Immature natural killer cell (primary cell): ENCODE measurements around the gene C3orf80. TPM values are rescaled to one million over a fixed set of nuclear protein-coding genes. Genes with fewer than 3 reads are reported as not detected.
A peak's percentile ranks its signal among the peaks of the same experiment; 100 is the strongest.
"Not testable (repeated sequence)": the region's sequence is repeated elsewhere in the genome, so short reads cannot be mapped to it uniquely, and the experiment has no call there.

ENCODE experiments used
- DNase-seq, 3 donors: peaks; one replicate each; pipeline ENCODE4 v3.0.0; 2022; ENCODE audit warnings: mixed read lengths in 1 of 3
- H3K27ac Mint-ChIP-seq, 6 donors: one replicate each; pipeline ENCODE4 v1.8.0; 2020; ENCODE audit warnings: mixed read lengths in 6 of 6, mild to moderate bottlenecking in 5 of 6, inconsistent platforms in 4 of 6, moderate library complexity in 3 of 6
- H3K27me3 Mint-ChIP-seq, 3 donors: one replicate each; pipeline ENCODE4 v1.8.0; 2020 to 2021; ENCODE audit warnings: low read depth in 3 of 3, mild to moderate bottlenecking in 3 of 3, mixed read lengths in 3 of 3, moderate library complexity in 3 of 3, inconsistent platforms in 1 of 3
- H3K36me3 Mint-ChIP-seq, 3 donors: one replicate each; pipeline ENCODE4 v1.8.0; 2020; ENCODE audit warnings: mixed read lengths in 3 of 3, inconsistent platforms in 2 of 3, mild to moderate bottlenecking in 2 of 3
- H3K4me1 Mint-ChIP-seq, 2 donors: one replicate each; pipeline ENCODE4 v1.8.0; 2020; ENCODE audit warnings: inconsistent platforms in 2 of 2, mild to moderate bottlenecking in 2 of 2, mixed read lengths in 2 of 2, moderate library complexity in 1 of 2
- H3K4me3 Mint-ChIP-seq, 5 donors: one replicate each; pipeline ENCODE4 v1.8.0; 2020; ENCODE audit warnings: mild to moderate bottlenecking in 5 of 5, mixed read lengths in 5 of 5, inconsistent platforms in 3 of 5, moderate library complexity in 3 of 5
- H3K9me3 Mint-ChIP-seq, 6 donors: one replicate each; pipeline ENCODE4 v1.8.0; 2020; ENCODE audit warnings: mild to moderate bottlenecking in 6 of 6, mixed read lengths in 6 of 6, inconsistent platforms in 4 of 6, moderate library complexity in 3 of 6
- polyA plus RNA-seq, 3 donors: library from polyadenylated mRNA; unstranded; fragments of 300-500 nt; fragmentation: Illumina TruSeq; gene quantifications; one replicate each; pipeline ENCODE4 v1.2.3, GENCODE V29; 2021

C3orf80 gene
- polyA plus RNA-seq: not detected

GRCh38 chr3:160225176-160226025 lies at the start of gene C3orf80:
Gene C3orf80, plus strand, starts transcription at chr3:160225422. Its CDS starts 214 bp downstream, at chr3:160225636.
- peak within 1 kb of the TSS; percentile 71 to 86 (median 79) for H3K4me3 Mint-ChIP-seq
- no peaks in the 10 kb centered on the region for H3K36me3 Mint-ChIP-seq
- peaks cover 13 to 16% of the 10 kb centered on the region in 2 donors for H3K4me1 Mint-ChIP-seq
- peak; percentile 25 to 42 (median 30) for DNase-seq
- no peak within 1 kb of the TSS for H3K27ac Mint-ChIP-seq
- no peaks in the 10 kb centered on the region for H3K9me3 Mint-ChIP-seq
- peaks cover 19 to 33% (median 31%) of the 10 kb centered on the region in 3 donors for H3K27me3 Mint-ChIP-seq

- Mint-ChIP-seq H3K4me1 (peaks cover 0 to 2% of the 10 kb centered on the region in 2 donors), H3K27me3 (peaks cover 0 to 2% (median 0%) of the 10 kb centered on the region in 3 donors), H3K36me3 (no peaks in the 10 kb centered on the region), H3K4me3 (no peak overlapping the region), H3K27ac (no peak overlapping the region), H3K9me3 (no peaks in the 10 kb centered on the region)
- DNase-seq: no peak
Measured at GRCh38 chr3:160176923-160177322, 48.3 kb upstream of the C3orf80 start.

- H3K27me3 Mint-ChIP-seq, H3K27ac Mint-ChIP-seq, H3K36me3 Mint-ChIP-seq, H3K9me3 Mint-ChIP-seq, H3K4me3 Mint-ChIP-seq, DNase-seq, H3K4me1 Mint-ChIP-seq: not testable (repeated sequence)
Measured at GRCh38 chr3:160178661-160179060, 46.6 kb upstream of the C3orf80 start.

GRCh38 chr3:160179403-160179802 lies 45.8 kb upstream of the C3orf80 start:
- not testable (repeated sequence) for H3K4me3 Mint-ChIP-seq, H3K9me3 Mint-ChIP-seq, H3K36me3 Mint-ChIP-seq, H3K27me3 Mint-ChIP-seq, H3K27ac Mint-ChIP-seq, DNase-seq, H3K4me1 Mint-ChIP-seq

- DNase-seq: no peak
- Mint-ChIP-seq H3K36me3 (no peaks in the 10 kb centered on the region), H3K4me1 (no peaks in the 10 kb centered on the region), H3K27ac (no peak overlapping the region), H3K4me3 (no peak overlapping the region), H3K9me3 (no peaks in the 10 kb centered on the region), H3K27me3 (peaks cover 0 to 3% (median 2%) of the 10 kb centered on the region in 3 donors)
Measured at GRCh38 chr3:160179906-160180305, 45.3 kb upstream of the C3orf80 start.

- H3K36me3 Mint-ChIP-seq: no peaks in the 10 kb centered on the region
- H3K4me1 Mint-ChIP-seq: no peaks in the 10 kb centered on the region
- no peak overlapping the region for H3K27ac Mint-ChIP-seq
- H3K27me3 Mint-ChIP-seq: peaks cover 0 to 3% (median 2%) of the 10 kb centered on the region in 3 donors
- H3K4me3 Mint-ChIP-seq: no peak overlapping the region
- no peak for DNase-seq
- no peaks in the 10 kb centered on the region for H3K9me3 Mint-ChIP-seq
Measured at GRCh38 chr3:160180581-160181216, 44.5 kb upstream of the C3orf80 start.

- Mint-ChIP-seq H3K27me3 (peaks cover 0 to 8% (median 4%) of the 10 kb centered on the region in 3 donors), H3K4me3 (no peak overlapping the region), H3K36me3 (peaks cover 0 to 3% (median 0%) of the 10 kb centered on the region in 3 donors), H3K27ac (no peak overlapping the region), H3K4me1 (no peaks in the 10 kb centered on the region), H3K9me3 (peaks cover 0 to 4% (median 0%) of the 10 kb centered on the region in 6 donors)
- no peak for DNase-seq
Measured at GRCh38 chr3:160183345-160184076, 41.7 kb upstream of the C3orf80 start.

GRCh38 chr3:160184655-160185054 lies 40.6 kb upstream of the C3orf80 start:
- peaks cover 0 to 9% (median 4%) of the 10 kb centered on the region in 3 donors for H3K27me3 Mint-ChIP-seq
- peaks cover 0 to 4% (median 0%) of the 10 kb centered on the region in 6 donors for H3K9me3 Mint-ChIP-seq
- H3K27ac Mint-ChIP-seq: no peak overlapping the region
- H3K36me3 Mint-ChIP-seq: peaks cover 0 to 3% (median 0%) of the 10 kb centered on the region in 3 donors
- DNase-seq: no peak
- no peak overlapping the region for H3K4me3 Mint-ChIP-seq
- no peaks in the 10 kb centered on the region for H3K4me1 Mint-ChIP-seq

- Mint-ChIP-seq H3K27ac (no peak overlapping the region), H3K4me3 (no peak overlapping the region), H3K36me3 (peaks cover 0 to 3% (median 0%) of the 10 kb centered on the region in 3 donors), H3K27me3 (peaks cover 0 to 9% (median 4%) of the 10 kb centered on the region in 3 donors), H3K4me1 (no peaks in the 10 kb centered on the region), H3K9me3 (peaks cover 0 to 4% (median 0%) of the 10 kb centered on the region in 6 donors)
- no peak for DNase-seq
Measured at GRCh38 chr3:160185751-160186150, 39.5 kb upstream of the C3orf80 start.

GRCh38 chr3:160187288-160187687 lies 37.9 kb upstream of the C3orf80 start:
- Mint-ChIP-seq H3K9me3 (peaks cover 0 to 4% (median 0%) of the 10 kb centered on the region in 6 donors), H3K36me3 (peaks cover 0 to 3% (median 0%) of the 10 kb centered on the region in 3 donors), H3K4me1 (no peaks in the 10 kb centered on the region), H3K27me3 (peaks cover 0 to 9% (median 4%) of the 10 kb centered on the region in 3 donors), H3K27ac (no peak overlapping the region), H3K4me3 (no peak overlapping the region)
- no peak for DNase-seq

- Mint-ChIP-seq H3K4me3 (no peak overlapping the region), H3K36me3 (peaks cover 0 to 3% (median 0%) of the 10 kb centered on the region in 3 donors), H3K4me1 (no peaks in the 10 kb centered on the region), H3K27me3 (peaks cover 0 to 3% (median 3%) of the 10 kb centered on the region in 3 donors), H3K9me3 (peaks cover 0 to 4% (median 0%) of the 10 kb centered on the region in 6 donors), H3K27ac (no peak overlapping the region)
- DNase-seq: no peak
Measured at GRCh38 chr3:160192310-160193029, 32.8 kb upstream of the C3orf80 start.

- Mint-ChIP-seq H3K36me3 (no peaks in the 10 kb centered on the region), H3K4me1 (no peaks in the 10 kb centered on the region), H3K27me3 (no peaks in the 10 kb centered on the region), H3K9me3 (no peaks in the 10 kb centered on the region), H3K4me3 (no peak overlapping the region), H3K27ac (no peak overlapping the region)
- no peak for DNase-seq
Measured at GRCh38 chr3:160193644-160194192, 31.5 kb upstream of the C3orf80 start.

GRCh38 chr3:160194438-160194837 lies 30.8 kb upstream of the C3orf80 start:
- Mint-ChIP-seq H3K4me1 (no peaks in the 10 kb centered on the region), H3K36me3 (no peaks in the 10 kb centered on the region), H3K9me3 (no peaks in the 10 kb centered on the region), H3K27ac (no peak overlapping the region), H3K27me3 (peaks cover 0 to 2% (median 0%) of the 10 kb centered on the region in 3 donors), H3K4me3 (no peak overlapping the region)
- DNase-seq: no peak
